Trophoblast cell (in vitro differentiated cells and primary cell): ENCODE results near the gene ZMAT3.

Experiments
- DNase-seq, 2 donors: peaks; one replicate each; pipeline ENCODE4 v3.0.0-alpha.2; 2016
- H2AFZ ChIP-seq: 2 replicates; pipeline ENCODE4 v1.6.1; 2013; ENCODE audit warnings: low read length, moderate library complexity, mild to moderate bottlenecking; ENCODE audit not compliant: insufficient read depth, poor library complexity
- H2AK5ac ChIP-seq: 2 replicates; pipeline ENCODE4 v1.6.1; 2013; ENCODE audit warnings: mild to moderate bottlenecking, low read length
- H2BK120ac ChIP-seq: 2 replicates; pipeline ENCODE4 v1.6.1; 2013; ENCODE audit warnings: low read length, mild to moderate bottlenecking, moderate library complexity; ENCODE audit not compliant: insufficient read depth, poor library complexity
- H2BK12ac ChIP-seq: 2 replicates; pipeline ENCODE4 v1.6.1; 2013; ENCODE audit warnings: mild to moderate bottlenecking, low read length, moderate library complexity
- H2BK5ac ChIP-seq: 2 replicates; pipeline ENCODE4 v1.6.1; 2013; ENCODE audit warnings: low read length, low read depth, moderate library complexity, mild to moderate bottlenecking; ENCODE audit not compliant: poor library complexity
- H3K14ac ChIP-seq: 2 replicates; pipeline ENCODE4 v1.6.1; 2013; ENCODE audit warnings: mild to moderate bottlenecking, low read length
- H3K18ac ChIP-seq: 2 replicates; pipeline ENCODE4 v1.6.1; 2013; ENCODE audit warnings: mild to moderate bottlenecking, low read length
- H3K23ac ChIP-seq: 2 replicates; pipeline ENCODE4 v1.6.1; 2013; ENCODE audit warnings: low read length
- H3K27ac ChIP-seq: 2 replicates; pipeline ENCODE4 v1.5.1; 2013; ENCODE audit warnings: low read depth, mild to moderate bottlenecking, inconsistent platforms, low read length, moderate library complexity
- H3K27me3 ChIP-seq: 2 replicates; pipeline ENCODE4 v1.6.1; 2013; ENCODE audit warnings: inconsistent platforms, mild to moderate bottlenecking, low read length, moderate library complexity; ENCODE audit not compliant: insufficient read depth
- H3K36me3 ChIP-seq, 2 experiments: 1 replicate in 1 of 2; 2 replicates in 1 of 2; pipeline ENCODE4 v1.6.1; 2013; ENCODE audit warnings: low read length in 2 of 2, mild to moderate bottlenecking in 2 of 2, moderate library complexity in 1 of 2; ENCODE audit not compliant: insufficient read depth in 2 of 2, control insufficient read depth in 1 of 2
- H3K4ac ChIP-seq: 2 replicates; pipeline ENCODE4 v1.6.1; 2013; ENCODE audit warnings: low read depth, mild to moderate bottlenecking, low read length, moderate library complexity
- H3K4me1 ChIP-seq, 2 experiments: 1 replicate in 1 of 2; 2 replicates in 1 of 2; pipeline ENCODE4 v1.6.1; 2013; ENCODE audit warnings: low read length in 2 of 2, mild to moderate bottlenecking in 2 of 2, moderate library complexity in 1 of 2; ENCODE audit not compliant: insufficient read depth in 2 of 2, control insufficient read depth in 1 of 2
- H3K4me2 ChIP-seq: 2 replicates; pipeline ENCODE4 v1.6.1; 2013; ENCODE audit warnings: inconsistent platforms, mild to moderate bottlenecking, low read length, moderate library complexity
- H3K4me3 ChIP-seq: 2 replicates; pipeline ENCODE4 v1.5.1; 2013; ENCODE audit warnings: mild to moderate bottlenecking, low read depth, low read length, inconsistent platforms
- H3K79me1 ChIP-seq: one replicate; pipeline ENCODE4 v1.6.1; 2013; ENCODE audit warnings: low read length
- H3K79me2 ChIP-seq: 2 replicates; pipeline ENCODE4 v1.6.1; 2013; ENCODE audit warnings: low read length, mild to moderate bottlenecking; ENCODE audit not compliant: control insufficient read depth, insufficient read depth, poor library complexity
- H3K9ac ChIP-seq: 2 replicates; pipeline ENCODE4 v1.6.1; 2013; ENCODE audit warnings: mild to moderate bottlenecking, low read length
- H3K9me3 ChIP-seq: 2 replicates; pipeline ENCODE4 v1.6.1; 2013; ENCODE audit warnings: low read depth, mild to moderate bottlenecking, control low read depth, inconsistent platforms, low read length; ENCODE audit not compliant: insufficient read depth
- H4K12ac ChIP-seq: 2 replicates; pipeline ENCODE4 v1.6.1; 2013; ENCODE audit warnings: low read depth, mild to moderate bottlenecking, low read length, moderate library complexity
- H4K8ac ChIP-seq: 2 replicates; pipeline ENCODE4 v1.6.1; 2013; ENCODE audit warnings: low read depth, mild to moderate bottlenecking, low read length, moderate library complexity
- H4K91ac ChIP-seq: one replicate; pipeline ENCODE4 v1.6.1; 2013; ENCODE audit warnings: low read depth, mild to moderate bottlenecking, low read length, moderate library complexity
- WGBS: extraction: QIAGEN DNeasy Blood & Tissue Kit; methylation state at CpG from one replicate; pipeline ENCODE4 v1.1.7; 2013; ENCODE audit warnings: missing lambda C conversion rate; ENCODE audit not compliant: insufficient read length, insufficient coverage; ENCODE audit errors: extremely low coverage; 5-methylcytosine and 5-hydroxymethylcytosine counted together

ZMAT3 gene

GRCh38 chr3:179037351-179037750 is 34.3 kb downstream of the ZMAT3 start:
- Histone ChIP-seq H4K12ac (no peak overlapping the region), H3K9me3 (peaks cover 3% of the 10 kb centered on the region), H3K23ac (no peak overlapping the region), H3K4ac (peak overlapping the region; percentile 25), H3K4me3 (no peak overlapping the region), H3K79me1 (peaks cover 12% of the 10 kb centered on the region), H3K9ac (no peak overlapping the region), H3K27me3 (no peaks in the 10 kb centered on the region), H3K4me2 (no peak overlapping the region), H3K18ac (peak overlapping the region; percentile 87), H4K91ac (peak overlapping the region; percentile 75), H3K27ac (peak overlapping the region; percentile 67), H2BK12ac (peak overlapping the region; percentile 56), H2AFZ (peak overlapping the region; percentile 44), H3K14ac (peak overlapping the region; percentile 54), H2BK120ac (peak overlapping the region; percentile 0), H3K79me2 (peaks cover 2% of the 10 kb centered on the region), H2AK5ac (no peak overlapping the region), H2BK5ac (peak overlapping the region; percentile 5), H3K4me1 (peaks cover 20 to 26% of the 10 kb centered on the region in 2 experiments), H4K8ac (peak overlapping the region; percentile 0), H3K36me3 (peaks cover 3 to 5% of the 10 kb centered on the region in 2 experiments)
- WGBS: no CpG with 5 or more reads among the region's 10 CpGs
- peak; percentile 93 to 94 for DNase-seq

DNA sequence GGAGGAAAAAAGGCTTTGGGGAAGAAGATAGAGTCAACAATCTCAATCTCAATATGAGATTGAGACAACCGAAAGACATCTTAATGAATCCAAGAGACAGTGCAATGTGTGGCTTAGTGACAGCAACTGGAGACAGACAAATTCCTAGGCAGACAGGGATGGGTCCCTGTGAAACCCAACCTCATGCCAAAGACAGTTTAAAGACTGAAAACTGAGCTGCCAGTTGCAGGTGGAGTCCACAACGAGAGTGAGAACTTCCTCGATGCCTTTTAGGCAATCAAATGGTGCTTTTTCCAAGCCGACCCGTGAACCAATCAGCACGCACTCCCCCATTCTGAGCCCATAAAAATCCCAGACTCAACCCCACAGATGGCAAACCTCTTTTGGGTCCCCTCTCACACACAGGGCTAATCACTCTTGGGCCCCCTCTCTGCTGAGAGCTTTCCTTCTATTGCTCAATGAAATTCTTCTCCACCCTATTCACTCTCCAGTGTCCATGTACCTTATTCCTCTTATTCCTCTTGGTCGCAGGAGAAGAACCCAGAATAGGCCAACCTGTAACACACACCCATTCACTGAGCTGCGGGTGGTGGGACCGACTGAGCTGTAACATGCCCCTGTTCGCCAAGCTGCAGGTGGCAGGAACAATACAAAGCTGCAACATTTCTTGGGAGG is 34.8 kb downstream of the ZMAT3 start:
- no peak overlapping the region for H3K9ac ChIP-seq
- H3K23ac ChIP-seq: no peak overlapping the region
- no peak overlapping the region for H3K4me3 ChIP-seq
- peak overlapping the region; percentile 0 for H2BK120ac ChIP-seq
- H2BK5ac ChIP-seq: peak overlapping the region; percentile 5
- H3K4me2 ChIP-seq: no peak overlapping the region
- peaks cover 2% of the 10 kb centered on the region for H3K79me2 ChIP-seq
- peaks cover 6% of the 10 kb centered on the region for H3K9me3 ChIP-seq
- no peak overlapping the region for H2BK12ac ChIP-seq
- H3K27me3 ChIP-seq: no peaks in the 10 kb centered on the region
- WGBS: no CpG with 5 or more reads among the region's 10 CpGs
- no peak overlapping the region for H3K18ac ChIP-seq
- peaks cover 20 to 26% of the 10 kb centered on the region in 2 experiments for H3K4me1 ChIP-seq
- H2AK5ac ChIP-seq: no peak overlapping the region
- no peak overlapping the region for H3K4ac ChIP-seq
- DNase-seq: peak; percentile 42 to 57
- peaks cover 12% of the 10 kb centered on the region for H3K79me1 ChIP-seq
- peak overlapping the region; percentile 75 for H4K91ac ChIP-seq
- H3K36me3 ChIP-seq: peaks cover 3 to 5% of the 10 kb centered on the region in 2 experiments
- H4K8ac ChIP-seq: no peak overlapping the region
- peak overlapping the region; percentile 67 for H3K27ac ChIP-seq
- no peak overlapping the region for H2AFZ ChIP-seq
- H3K14ac ChIP-seq: no peak overlapping the region
- no peak overlapping the region for H4K12ac ChIP-seq

DNA sequence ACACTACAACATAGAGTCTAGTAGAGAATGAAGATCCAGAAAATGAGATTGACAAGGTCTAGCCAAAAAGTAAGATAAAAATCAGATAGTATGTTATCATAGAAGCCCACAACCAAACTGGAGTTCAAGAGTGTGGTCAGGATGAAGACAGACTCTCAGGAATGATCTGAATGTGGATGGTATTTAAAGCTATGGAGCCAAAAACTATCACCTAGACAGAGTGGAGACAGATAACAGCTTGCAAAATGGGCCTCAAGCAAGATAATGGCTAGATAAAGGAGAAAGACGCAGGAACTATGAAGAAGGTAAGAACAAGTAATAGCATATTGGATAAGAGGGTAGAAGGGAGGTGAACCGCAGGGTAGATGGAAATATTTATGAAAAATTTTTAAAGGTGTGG is 35.4 kb downstream of the ZMAT3 start:
- Histone ChIP-seq H2BK12ac (no peak overlapping the region), H3K9me3 (peaks cover 6% of the 10 kb centered on the region), H2BK120ac (no peak overlapping the region), H2AFZ (no peak overlapping the region), H2BK5ac (no peak overlapping the region), H3K79me1 (peaks cover 12% of the 10 kb centered on the region), H3K18ac (no peak overlapping the region), H3K4me2 (no peak overlapping the region), H3K4me1 (peaks cover 20 to 26% of the 10 kb centered on the region in 2 experiments), H3K27ac (peak overlapping the region; percentile 59), H4K91ac (no peak overlapping the region), H3K23ac (no peak overlapping the region), H3K79me2 (peaks cover 2% of the 10 kb centered on the region), H3K4me3 (no peak overlapping the region), H4K8ac (no peak overlapping the region), H3K14ac (no peak overlapping the region), H3K27me3 (no peaks in the 10 kb centered on the region), H2AK5ac (no peak overlapping the region), H3K9ac (no peak overlapping the region), H3K36me3 (peaks cover 3 to 5% of the 10 kb centered on the region in 2 experiments), H4K12ac (no peak overlapping the region), H3K4ac (no peak overlapping the region)
- WGBS: 100% methylated on average over 1 of the region's 2 CpGs
- DNase-seq: peak; percentile 68 to 95

DNA sequence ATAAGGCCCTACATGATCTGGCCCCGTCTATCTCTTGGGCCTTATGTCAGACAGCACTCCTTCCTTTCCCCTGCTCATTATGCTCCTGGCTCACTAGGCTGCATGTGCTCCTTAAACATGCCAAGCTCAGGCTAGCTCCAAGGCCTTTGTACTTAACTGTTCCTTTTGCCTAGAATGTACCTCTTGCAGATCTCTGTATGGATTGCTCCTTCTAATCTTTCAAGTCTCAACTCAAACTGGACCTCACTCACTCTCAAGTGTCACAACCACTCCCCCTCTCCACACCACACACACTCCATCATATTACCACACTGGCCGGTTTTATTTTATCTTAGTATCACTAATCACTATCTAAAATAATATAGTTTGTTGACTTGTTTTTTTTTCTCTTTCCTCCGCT is 36.4 kb downstream of the ZMAT3 start:
- Histone ChIP-seq H3K27ac (no peak overlapping the region), H2AFZ (no peak overlapping the region), H3K36me3 (peaks cover 3 to 5% of the 10 kb centered on the region in 2 experiments), H3K79me2 (peaks cover 2% of the 10 kb centered on the region), H3K9me3 (peaks cover 6% of the 10 kb centered on the region), H2AK5ac (no peak overlapping the region), H4K8ac (no peak overlapping the region), H3K14ac (no peak overlapping the region), H3K4ac (no peak overlapping the region), H3K4me2 (no peak overlapping the region), H3K23ac (no peak overlapping the region), H2BK5ac (no peak overlapping the region), H3K9ac (no peak overlapping the region), H4K12ac (no peak overlapping the region), H4K91ac (no peak overlapping the region), H3K79me1 (peaks cover 12% of the 10 kb centered on the region), H3K4me1 (peaks cover 20 to 26% of the 10 kb centered on the region in 2 experiments), H2BK12ac (no peak overlapping the region), H3K27me3 (no peaks in the 10 kb centered on the region), H3K18ac (no peak overlapping the region), H3K4me3 (no peak overlapping the region), H2BK120ac (no peak overlapping the region)
- 100% methylated on average over 1 of the region's 3 CpGs for WGBS
- no peak for DNase-seq
